Right atrium auricular region (tissue), 2 donors: ENCODE results near the gene CCNE1. TPM values are rescaled to one million over a fixed set of nuclear protein-coding genes. Genes with fewer than 3 reads are reported as not detected.
A peak's percentile ranks its signal among the peaks of the same experiment; 100 is the strongest.

Experiments used
- DNase-seq: peaks from one replicate; pipeline ENCODE4 v3.0.0-alpha.2; 2019; ENCODE audit warnings: low spot score
- H3K27ac ChIP-seq, 2 donors: fragments of 200-600 bp; sonication (generic); 1 replicate in 1 of 2; 2 replicates in 1 of 2; pipeline ENCODE4 v1.5.1; 2016 to 2019
- H3K27me3 ChIP-seq, 2 donors: fragments of 200-600 bp; sonication (generic); one replicate each; pipeline versions ENCODE4 v1.5.1 to v1.6.0; 2017 to 2019
- H3K36me3 ChIP-seq: fragments of 200-600 bp; sonication (generic); one replicate; pipeline ENCODE4 v1.5.1; 2016
- H3K4me1 ChIP-seq, 2 donors: fragments of 200-600 bp; sonication (generic); one replicate each; pipeline versions ENCODE4 v1.5.1 to v1.6.0; 2017 to 2019
- H3K4me3 ChIP-seq, 2 donors: fragments of 200-600 bp; sonication (generic); 1 replicate in 1 of 2; 2 replicates in 1 of 2; pipeline ENCODE4 v1.5.1; 2017 to 2019; ENCODE audit warnings: mild to moderate bottlenecking in 1 of 2, moderate library complexity in 1 of 2
- H3K9me3 ChIP-seq, 2 donors: fragments of 200-600 bp; sonication (generic); one replicate each; pipeline ENCODE4 v1.5.1; 2019
- total RNA-seq, 2 donors: library from RNA; depleted of rRNA; stranded (reverse); fragments of >200 nt; gene quantifications; one replicate each; pipeline ENCODE4 v1.1.0, GENCODE V29; 2016
- TF ChIP-seq, protein P1 (sequence below), 2 donors: fragments of 200-600 bp; sonication (generic); IDR thresholded peaks; one replicate each; pipeline ENCODE4 v1.5.1; 2019; ENCODE audit warnings: antibody characterized with exemption in 2 of 2

Gene CCNE1
- total RNA-seq, 2 donors from 2014 or later = 4.4 to 5.5 TPM

DNA sequence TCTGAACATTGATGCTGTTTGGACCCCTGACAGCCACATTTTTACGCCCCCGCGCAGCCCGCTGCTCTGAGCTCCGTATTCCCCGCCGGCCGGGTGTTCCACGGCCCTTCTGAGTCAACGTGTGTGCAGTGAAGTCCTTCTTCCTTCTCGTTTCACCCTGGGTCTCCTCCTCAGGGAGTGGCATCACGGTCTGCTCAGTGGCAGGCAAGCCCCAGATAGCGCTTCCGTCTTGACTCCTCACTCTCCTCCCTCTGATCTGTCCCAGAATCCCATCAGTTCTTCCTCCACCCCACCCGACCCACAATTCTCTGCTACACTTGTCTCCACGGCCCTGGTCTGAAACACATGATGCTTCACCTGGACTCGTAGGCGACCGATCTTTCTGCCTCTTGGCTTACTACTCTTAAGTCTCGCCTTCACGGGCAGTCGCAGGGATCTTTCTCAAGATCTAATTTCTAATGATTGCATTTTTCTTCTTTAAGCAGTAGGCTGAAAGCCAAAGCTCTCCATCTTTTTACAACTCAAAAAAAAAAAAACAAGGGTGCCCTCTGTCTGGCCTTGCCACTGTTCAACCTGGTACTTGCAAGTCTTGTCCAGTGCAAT, 33.9 kb downstream of the CCNE1 start:
- TF ChIP-seq, protein P1, sequence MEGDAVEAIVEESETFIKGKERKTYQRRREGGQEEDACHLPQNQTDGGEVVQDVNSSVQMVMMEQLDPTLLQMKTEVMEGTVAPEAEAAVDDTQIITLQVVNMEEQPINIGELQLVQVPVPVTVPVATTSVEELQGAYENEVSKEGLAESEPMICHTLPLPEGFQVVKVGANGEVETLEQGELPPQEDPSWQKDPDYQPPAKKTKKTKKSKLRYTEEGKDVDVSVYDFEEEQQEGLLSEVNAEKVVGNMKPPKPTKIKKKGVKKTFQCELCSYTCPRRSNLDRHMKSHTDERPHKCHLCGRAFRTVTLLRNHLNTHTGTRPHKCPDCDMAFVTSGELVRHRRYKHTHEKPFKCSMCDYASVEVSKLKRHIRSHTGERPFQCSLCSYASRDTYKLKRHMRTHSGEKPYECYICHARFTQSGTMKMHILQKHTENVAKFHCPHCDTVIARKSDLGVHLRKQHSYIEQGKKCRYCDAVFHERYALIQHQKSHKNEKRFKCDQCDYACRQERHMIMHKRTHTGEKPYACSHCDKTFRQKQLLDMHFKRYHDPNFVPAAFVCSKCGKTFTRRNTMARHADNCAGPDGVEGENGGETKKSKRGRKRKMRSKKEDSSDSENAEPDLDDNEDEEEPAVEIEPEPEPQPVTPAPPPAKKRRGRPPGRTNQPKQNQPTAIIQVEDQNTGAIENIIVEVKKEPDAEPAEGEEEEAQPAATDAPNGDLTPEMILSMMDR (IDR thresholded peaks at IDR 0.05) = no peak
- DNase-seq = no peak
- Histone ChIP-seq H3K4me1 (peaks cover 0 to 26% of the 10 kb centered on the region in 2 donors), H3K4me3 (peak overlapping the region; percentile 61 to 78), H3K36me3 (no peaks in the 10 kb centered on the region), H3K27me3 (no peaks in the 10 kb centered on the region), H3K9me3 (no peaks in the 10 kb centered on the region), H3K27ac (peak overlapping the region; percentile 76 to 88)

GRCh38 chr19:29849208-29849607, 37.4 kb downstream of the CCNE1 start:
- Histone ChIP-seq H3K4me3 (no peak overlapping the region), H3K27ac (no peak overlapping the region), H3K27me3 (no peaks in the 10 kb centered on the region), H3K36me3 (no peaks in the 10 kb centered on the region), H3K9me3 (no peaks in the 10 kb centered on the region), H3K4me1 (peaks cover 0 to 9% of the 10 kb centered on the region in 2 donors)
- DNase-seq = no peak
- TF ChIP-seq, protein P1 (IDR thresholded peaks at IDR 0.05) = no peak

DNA sequence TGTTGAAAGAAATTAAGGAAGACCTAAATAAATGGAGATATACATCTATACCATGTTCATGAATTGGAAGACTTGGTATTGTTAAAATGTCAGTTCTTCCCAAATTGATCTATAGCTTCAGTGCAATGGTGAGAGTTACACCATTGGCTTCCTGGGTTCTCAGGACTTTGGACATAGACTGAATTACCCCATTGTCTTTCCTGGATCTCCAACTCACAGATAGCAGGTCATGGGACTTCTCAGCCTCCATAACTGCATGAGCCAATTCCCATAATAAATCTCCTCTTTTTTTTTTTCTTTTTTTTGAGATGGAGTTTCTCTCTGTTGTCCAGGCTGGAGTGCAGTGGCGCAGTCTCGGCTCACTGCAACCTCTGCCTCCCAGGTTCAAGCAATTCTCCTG, 38.7 kb downstream of the CCNE1 start:
- Histone ChIP-seq H3K27ac (no peak overlapping the region), H3K27me3 (no peaks in the 10 kb centered on the region), H3K9me3 (no peaks in the 10 kb centered on the region), H3K4me1 (peaks cover 0 to 5% of the 10 kb centered on the region in 2 donors), H3K36me3 (no peaks in the 10 kb centered on the region), H3K4me3 (no peak overlapping the region)
- TF ChIP-seq, protein P1 (IDR thresholded peaks at IDR 0.05) = no peak
- DNase-seq = no peak

DNA sequence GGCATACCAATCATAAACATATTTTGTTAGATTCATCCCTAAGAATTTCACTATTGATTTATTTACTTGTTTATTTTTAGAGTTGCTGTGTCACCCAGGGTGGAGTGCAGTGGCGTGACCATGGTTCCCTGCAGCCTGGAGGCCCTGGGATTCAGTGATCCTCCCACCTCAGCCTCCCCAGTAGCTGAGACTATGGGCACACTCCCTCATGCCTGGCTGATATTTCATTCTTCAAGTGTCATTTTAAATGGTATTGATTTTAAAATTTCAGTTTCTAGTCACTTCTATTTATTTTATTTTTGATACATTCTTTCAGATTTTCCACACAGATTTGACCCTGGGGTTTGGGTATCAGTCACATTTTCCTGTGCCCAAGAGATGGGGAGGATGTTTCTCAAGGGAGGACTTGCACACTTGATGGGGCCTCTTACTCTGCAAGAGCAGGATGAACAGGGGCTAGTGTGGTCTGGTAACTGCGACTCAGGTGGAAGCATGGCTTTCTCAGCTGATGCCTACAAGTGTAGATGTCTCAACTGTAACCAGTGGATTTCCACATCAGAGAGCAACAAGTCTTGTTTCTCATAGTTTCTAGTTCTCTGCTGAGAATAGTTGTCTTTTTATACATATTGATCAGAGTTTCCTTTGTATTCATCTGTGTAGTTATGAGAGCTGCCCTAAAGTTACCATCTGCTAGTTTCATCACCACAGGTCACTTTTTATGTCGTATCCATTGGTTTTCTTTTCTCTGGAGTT, 40.2 kb downstream of the CCNE1 start:
- Histone ChIP-seq H3K27me3 (no peaks in the 10 kb centered on the region), H3K4me3 (no peak overlapping the region), H3K4me1 (no peaks in the 10 kb centered on the region), H3K9me3 (no peaks in the 10 kb centered on the region), H3K27ac (no peak overlapping the region), H3K36me3 (no peaks in the 10 kb centered on the region)
- TF ChIP-seq, protein P1 (IDR thresholded peaks at IDR 0.05) = no peak
- DNase-seq = no peak

GRCh38 chr19:29854033-29854432, 42.2 kb downstream of the CCNE1 start:
- no peaks in the 10 kb centered on the region for H3K4me1 ChIP-seq
- H3K4me3 ChIP-seq = no peak overlapping the region
- H3K27me3 ChIP-seq = no peaks in the 10 kb centered on the region
- TF ChIP-seq, protein P1 (IDR thresholded peaks at IDR 0.05) = no peak
- H3K36me3 ChIP-seq = no peaks in the 10 kb centered on the region
- H3K9me3 ChIP-seq = no peaks in the 10 kb centered on the region
- no peak for DNase-seq
- no peak overlapping the region for H3K27ac ChIP-seq
